Gastrocnemius medialis (tissue), 4 donors: Measurements from ENCODE around the gene DHX15. TPM values are rescaled to one million over a fixed set of nuclear protein-coding genes. Genes with fewer than 3 reads are reported as not detected.

Experiments
- ATAC-seq, 2 donors: fragments of 150-250 bp; one replicate each; pipeline ENCODE4 v1.9.1; 2016
- DNase-seq, 2 donors: peaks; one replicate each; pipeline ENCODE4 v3.0.0-alpha.2; 2019
- H3K27ac ChIP-seq, 4 donors: fragments of 200-600 bp; sonication (generic); 1 replicate in 1 of 4; 2 replicates in 3 of 4; pipeline ENCODE4 v1.5.1; 2016 to 2018; ENCODE audit warnings: mild to moderate bottlenecking in 2 of 4, moderate library complexity in 1 of 4
- H3K27me3 ChIP-seq, 3 donors: fragments of 200-600 bp; sonication (generic) in 2 of 3; 1 replicate in 1 of 3; 2 replicates in 2 of 3; pipeline versions ENCODE4 v1.5.1 to v1.6.0; 2016 to 2019; ENCODE audit warnings: mild to moderate bottlenecking in 1 of 3, moderate library complexity in 1 of 3
- H3K36me3 ChIP-seq, 2 donors: fragments of 200-600 bp; sonication (generic) in 1 of 2; one replicate each; pipeline ENCODE4 v1.5.1; 2017 to 2018
- H3K4me1 ChIP-seq, 2 donors: fragments of 200-600 bp; sonication (generic) in 1 of 2; one replicate each; pipeline ENCODE4 v1.5.1; 2016 to 2017; ENCODE audit warnings: mild to moderate bottlenecking in 2 of 2
- H3K4me3 ChIP-seq, 4 donors: fragments of 200-600 bp; sonication (generic) in 3 of 4; 1 replicate in 1 of 4; 2 replicates in 3 of 4; pipeline ENCODE4 v1.5.1; 2016 to 2019; ENCODE audit warnings: mild to moderate bottlenecking in 2 of 4
- H3K9me3 ChIP-seq, 3 donors: fragments of 200-600 bp; sonication (generic) in 2 of 3; 1 replicate in 1 of 3; 2 replicates in 2 of 3; pipeline ENCODE4 v1.5.1; 2016 to 2019
- POLR2A ChIP-seq, 2 donors: fragments of 450-650 bp; IDR thresholded peaks; one replicate each; pipeline ENCODE4 v1.6.1; 2017; ENCODE audit warnings: antibody characterized with exemption in 2 of 2, mild to moderate bottlenecking in 2 of 2, moderate library complexity in 2 of 2
- in situ Hi-C, 4 donors: fragments of 200-750 bp; cut with MboI; loops; one replicate each; pipeline versions ENCODE4 v1.15.0 to v1.8.0; 2017; ENCODE audit warnings: low sequenced_read_pairs in 4 of 4
- intact Hi-C: fragments of 100-400 bp; cut with DNase I; formaldehyde crosslinking; loops from one replicate; pipeline ENCODE4 v1.15.1; 2023; ENCODE audit warnings: low total_unique reads
- total RNA-seq, 4 donors: library from RNA; depleted of rRNA; stranded (reverse); fragments of >200 nt; gene quantifications; one replicate each; pipeline versions ENCODE4 v1.1.0 to v1.2.3, GENCODE V29; 2016
- TF ChIP-seq, protein P1 (sequence below), 5 experiments: fragments of 450-650 bp in 3 of 5; fragments of 200-600 bp in 2 of 5; sonication (generic) in 2 of 5; IDR thresholded peaks in 4 of 5; conservative IDR thresholded peaks in 1 of 5; 1 replicate in 4 of 5; 2 replicates in 1 of 5; pipeline ENCODE4 v1.5.1; 2016 to 2019; ENCODE audit warnings: antibody characterized with exemption in 5 of 5, mild to moderate bottlenecking in 3 of 5, moderate library complexity in 3 of 5

Gene DHX15
- total RNA-seq, 4 donors from 2014 or later = 50.1 to 88.1 (median 61.2) TPM

DNA sequence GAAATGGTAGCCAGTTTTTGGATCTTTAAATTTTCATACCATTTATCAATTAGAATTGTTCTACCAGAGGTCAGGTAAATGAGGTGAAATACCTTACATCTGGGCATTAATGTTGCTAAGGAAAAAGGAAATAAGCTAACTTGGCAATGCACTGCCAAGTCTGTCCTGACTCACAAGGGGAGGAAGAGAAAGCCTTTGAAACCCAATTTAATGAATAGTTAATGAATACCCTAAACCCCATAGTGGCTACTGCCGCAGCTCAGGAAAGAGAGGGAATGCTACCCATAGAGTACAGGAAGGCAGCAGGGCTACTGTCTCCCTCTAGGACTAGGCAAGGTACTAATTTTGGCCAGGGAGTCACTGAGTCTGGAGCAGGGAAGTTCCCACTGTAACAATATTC, 16.8 kb upstream of the DHX15 start:
- Histone ChIP-seq H3K27ac (no peak overlapping the region), H3K4me1 (no peaks in the 10 kb centered on the region), H3K27me3 (no peaks in the 10 kb centered on the region), H3K36me3 (no peaks in the 10 kb centered on the region), H3K9me3 (no peaks in the 10 kb centered on the region), H3K4me3 (no peak overlapping the region)
- intact Hi-C loops = no loop called here
- in situ Hi-C loops = no loop called here
- ATAC-seq (no peak), DNase-seq (no peak)
- TF ChIP-seq, protein P1, sequence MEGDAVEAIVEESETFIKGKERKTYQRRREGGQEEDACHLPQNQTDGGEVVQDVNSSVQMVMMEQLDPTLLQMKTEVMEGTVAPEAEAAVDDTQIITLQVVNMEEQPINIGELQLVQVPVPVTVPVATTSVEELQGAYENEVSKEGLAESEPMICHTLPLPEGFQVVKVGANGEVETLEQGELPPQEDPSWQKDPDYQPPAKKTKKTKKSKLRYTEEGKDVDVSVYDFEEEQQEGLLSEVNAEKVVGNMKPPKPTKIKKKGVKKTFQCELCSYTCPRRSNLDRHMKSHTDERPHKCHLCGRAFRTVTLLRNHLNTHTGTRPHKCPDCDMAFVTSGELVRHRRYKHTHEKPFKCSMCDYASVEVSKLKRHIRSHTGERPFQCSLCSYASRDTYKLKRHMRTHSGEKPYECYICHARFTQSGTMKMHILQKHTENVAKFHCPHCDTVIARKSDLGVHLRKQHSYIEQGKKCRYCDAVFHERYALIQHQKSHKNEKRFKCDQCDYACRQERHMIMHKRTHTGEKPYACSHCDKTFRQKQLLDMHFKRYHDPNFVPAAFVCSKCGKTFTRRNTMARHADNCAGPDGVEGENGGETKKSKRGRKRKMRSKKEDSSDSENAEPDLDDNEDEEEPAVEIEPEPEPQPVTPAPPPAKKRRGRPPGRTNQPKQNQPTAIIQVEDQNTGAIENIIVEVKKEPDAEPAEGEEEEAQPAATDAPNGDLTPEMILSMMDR (IDR thresholded peaks at IDR 0.05 in 4 of 5, conservative IDR thresholded peaks at IDR 0.05 in 1 of 5) = no peak
- no peak for TF ChIP-seq POLR2A (IDR thresholded peaks at IDR 0.05)

DNA sequence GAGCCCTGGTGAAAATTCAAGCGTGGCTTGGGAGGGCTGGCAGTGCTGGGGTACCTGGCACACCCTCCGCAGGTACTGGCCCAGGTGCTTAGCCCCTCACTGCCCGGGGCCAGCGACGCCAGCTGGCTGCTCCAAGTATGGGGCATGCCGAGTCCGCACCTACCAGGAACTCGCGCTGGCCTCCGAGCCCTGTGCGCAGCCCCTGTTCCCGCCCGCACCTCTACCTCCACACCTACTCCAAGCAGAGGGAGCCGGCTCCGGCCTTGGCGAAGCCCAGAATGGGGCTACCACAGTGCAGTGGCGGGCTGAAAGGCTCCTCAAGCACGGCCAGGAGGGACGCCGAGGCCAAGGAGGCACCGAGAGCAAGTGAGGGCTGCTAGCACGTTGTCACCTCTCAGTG, 14.9 kb upstream of the DHX15 start:
- no peaks in the 10 kb centered on the region for H3K36me3 ChIP-seq
- in situ Hi-C loops = loop anchor here in 1 of 4 donors (25.0 kb wide), 1 partner anchor 1313 kb away; the partner anchor contains the start of gene SMIM20
- H3K4me1 ChIP-seq = no peaks in the 10 kb centered on the region
- ATAC-seq = no peak
- no peak for DNase-seq
- intact Hi-C loops = no loop called here
- no peaks in the 10 kb centered on the region for H3K9me3 ChIP-seq
- H3K27ac ChIP-seq = no peak overlapping the region
- H3K4me3 ChIP-seq = no peak overlapping the region
- TF ChIP-seq, protein P1 (IDR thresholded peaks at IDR 0.05 in 4 of 5, conservative IDR thresholded peaks at IDR 0.05 in 1 of 5) = no peak
- no peak for TF ChIP-seq POLR2A (IDR thresholded peaks at IDR 0.05)
- no peaks in the 10 kb centered on the region for H3K27me3 ChIP-seq

DNA sequence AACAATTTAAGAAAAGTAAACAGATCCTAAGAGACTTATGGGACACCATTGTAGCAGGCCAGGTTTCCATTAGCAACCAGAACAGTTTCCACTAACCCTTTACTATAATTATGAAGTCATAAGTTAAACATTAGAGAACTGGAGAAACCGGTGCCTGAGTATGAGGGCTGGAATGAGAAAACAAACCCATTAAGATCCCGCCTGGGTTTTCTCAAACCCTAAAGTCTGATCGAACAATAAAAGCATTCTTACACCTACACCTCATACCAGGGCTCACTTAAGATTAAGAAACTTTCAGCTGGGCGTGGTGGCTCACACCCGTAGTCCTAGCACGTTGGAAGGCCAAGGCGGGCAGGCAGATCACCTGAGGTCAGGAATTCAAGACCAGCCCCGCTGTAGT, 13.7 kb upstream of the DHX15 start:
- Histone ChIP-seq H3K27ac (no peak overlapping the region), H3K36me3 (no peaks in the 10 kb centered on the region), H3K4me3 (no peak overlapping the region), H3K27me3 (no peaks in the 10 kb centered on the region), H3K4me1 (no peaks in the 10 kb centered on the region), H3K9me3 (no peaks in the 10 kb centered on the region)
- intact Hi-C loops (no loop called here), in situ Hi-C loops (loop anchor here in 1 of 4 donors (25.0 kb wide), 1 partner anchor 1314 kb away; the partner anchor contains the start of gene SMIM20)
- no peak for TF ChIP-seq POLR2A (IDR thresholded peaks at IDR 0.05)
- TF ChIP-seq, protein P1 (IDR thresholded peaks at IDR 0.05 in 4 of 5, conservative IDR thresholded peaks at IDR 0.05 in 1 of 5) = no peak
- DNase-seq (no peak), ATAC-seq (no peak)

DNA sequence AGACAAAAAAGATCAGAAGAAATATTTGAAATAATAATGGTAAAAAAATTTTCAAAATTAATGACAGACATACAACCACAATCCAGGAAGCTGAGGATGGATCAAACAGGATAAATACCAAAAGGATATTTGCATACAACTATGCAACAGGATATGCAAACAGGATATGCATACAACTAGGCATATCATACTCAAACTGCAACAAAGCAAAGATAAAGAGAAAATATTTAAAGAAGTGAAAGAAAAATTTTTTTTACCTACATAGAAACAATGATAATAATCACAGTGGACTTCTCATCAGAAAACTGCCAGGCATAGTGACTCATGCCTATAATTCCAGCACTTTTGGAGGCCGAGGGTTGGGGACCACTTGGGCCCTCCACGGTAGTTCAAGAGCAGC, 11.3 kb upstream of the DHX15 start:
- H3K4me3 ChIP-seq = no peak overlapping the region
- no peak for TF ChIP-seq POLR2A (IDR thresholded peaks at IDR 0.05)
- TF ChIP-seq, protein P1 (IDR thresholded peaks at IDR 0.05 in 4 of 5, conservative IDR thresholded peaks at IDR 0.05 in 1 of 5) = no peak
- no peaks in the 10 kb centered on the region for H3K9me3 ChIP-seq
- in situ Hi-C loops (loop anchor here in 1 of 4 donors (25.0 kb wide), 1 partner anchor 1317 kb away; the partner anchor contains the start of gene SMIM20), intact Hi-C loops (no loop called here)
- H3K4me1 ChIP-seq = no peaks in the 10 kb centered on the region
- H3K27ac ChIP-seq = no peak overlapping the region
- ATAC-seq (no peak), DNase-seq (no peak)
- no peaks in the 10 kb centered on the region for H3K27me3 ChIP-seq
- no peaks in the 10 kb centered on the region for H3K36me3 ChIP-seq

DNA sequence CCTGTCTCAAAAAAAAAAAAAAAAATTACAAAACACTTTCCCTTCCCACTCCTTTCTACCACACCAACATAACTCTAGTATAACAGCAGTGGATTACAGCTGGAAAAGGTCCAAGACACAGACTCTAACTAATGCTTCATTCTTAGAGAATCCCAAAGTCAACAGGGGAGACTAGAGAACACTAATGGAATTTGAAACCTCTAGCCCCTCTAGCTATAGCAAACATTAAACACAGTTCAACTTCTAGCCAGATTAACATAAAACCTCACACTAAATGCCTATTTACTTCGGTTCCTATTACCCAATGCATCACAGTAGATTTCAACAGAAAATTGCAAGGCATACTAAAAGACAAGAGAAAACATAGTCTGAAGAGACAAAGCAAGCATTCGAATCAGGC, 10.5 kb upstream of the DHX15 start:
- TF ChIP-seq, protein P1 (IDR thresholded peaks at IDR 0.05 in 4 of 5, conservative IDR thresholded peaks at IDR 0.05 in 1 of 5) = no peak
- no peak for TF ChIP-seq POLR2A (IDR thresholded peaks at IDR 0.05)
- no peaks in the 10 kb centered on the region for H3K27me3 ChIP-seq
- no peak for DNase-seq
- no peaks in the 10 kb centered on the region for H3K36me3 ChIP-seq
- H3K4me3 ChIP-seq = no peak overlapping the region
- H3K4me1 ChIP-seq = no peaks in the 10 kb centered on the region
- ATAC-seq = no peak
- in situ Hi-C loops (loop anchor here in 1 of 4 donors (25.0 kb wide), 1 partner anchor 1317 kb away; the partner anchor contains the start of gene SMIM20), intact Hi-C loops (no loop called here)
- H3K27ac ChIP-seq = no peak overlapping the region
- H3K9me3 ChIP-seq = no peaks in the 10 kb centered on the region
